ENCODE data around the gene PODN.

- TF ChIP-seq CTCF (conservative IDR thresholded peaks at IDR 0.05) (no peak), EZH2 (IDR thresholded peaks at IDR 0.05; ENCODE audit: low read depth) (no peak)
These were observed 48.5 kb downstream of the PODN start for GRCh38 chr1:53110370-53111072.
